Choroid plexus epithelial cell (primary cell): ENCODE data around the gene SLC38A8.
A peak's percentile ranks its signal among the peaks of the same experiment; 100 is the strongest.

Source experiments
- DNase-seq: peaks from one replicate; pipeline ENCODE4 v3.0.0-alpha.2; 2010; ENCODE audit warnings: low read depth
- H3K4me3 ChIP-seq: 2 replicates; pipeline ENCODE4 v1.5.1; 2011; ENCODE audit warnings: low read depth, mild to moderate bottlenecking, control low read depth, low read length, moderate library complexity
- CTCF ChIP-seq: conservative IDR thresholded peaks from 2 replicates; pipeline ENCODE4 v1.5.1; 2011; ENCODE audit warnings: low read depth, mild to moderate bottlenecking, control low read depth, inconsistent platforms, low read length, moderate library complexity

The SLC38A8 gene

GRCh38 chr16:84086341-84086740 is 43.7 kb upstream of the SLC38A8 start:
- TF ChIP-seq CTCF: no peak
- DNase-seq: no peak
- H3K4me3 ChIP-seq: no peak overlapping the region

- no peak overlapping the region for H3K4me3 ChIP-seq
- no peak for DNase-seq
- no peak for TF ChIP-seq CTCF
Observed at GRCh38 chr16:84085773-84086172, 43.2 kb upstream of the SLC38A8 start.

GRCh38 chr16:84085271-84085667 is 42.7 kb upstream of the SLC38A8 start:
- no peak for DNase-seq
- no peak overlapping the region for H3K4me3 ChIP-seq
- TF ChIP-seq CTCF: no peak

- DNase-seq: peak; percentile 83
- TF ChIP-seq CTCF: peak; percentile 88
- no peak overlapping the region for H3K4me3 ChIP-seq
Observed at GRCh38 chr16:84084570-84085270, 42.1 kb upstream of the SLC38A8 start.

GRCh38 chr16:84082835-84083569 is 40.4 kb upstream of the SLC38A8 start:
- no peak for TF ChIP-seq CTCF
- no peak overlapping the region for H3K4me3 ChIP-seq
- no peak for DNase-seq

GRCh38 chr16:84082110-84082509 is 39.5 kb upstream of the SLC38A8 start:
- DNase-seq: no peak
- no peak overlapping the region for H3K4me3 ChIP-seq
- no peak for TF ChIP-seq CTCF
